LNCaP clone FGC (cell line): ENCODE data around the gene RBP5.

Experiments used
- DNase-seq: peaks from one replicate; pipeline ENCODE4 v3.0.0-alpha.2; 2011; ENCODE audit warnings: low read depth
- H3K4me3 ChIP-seq: 2 replicates; pipeline ENCODE4 v1.5.1; 2011; ENCODE audit warnings: mild to moderate bottlenecking, low read depth, low read length, control low read depth
- TF ChIP-seq, protein P1 (sequence below): IDR thresholded peaks from 2 replicates; pipeline ENCODE4 v1.5.1; 2012; ENCODE audit warnings: mild to moderate bottlenecking; ENCODE audit not compliant: control insufficient read depth, insufficient read depth; ENCODE audit errors: extremely low read depth

The RBP5 gene

DNA sequence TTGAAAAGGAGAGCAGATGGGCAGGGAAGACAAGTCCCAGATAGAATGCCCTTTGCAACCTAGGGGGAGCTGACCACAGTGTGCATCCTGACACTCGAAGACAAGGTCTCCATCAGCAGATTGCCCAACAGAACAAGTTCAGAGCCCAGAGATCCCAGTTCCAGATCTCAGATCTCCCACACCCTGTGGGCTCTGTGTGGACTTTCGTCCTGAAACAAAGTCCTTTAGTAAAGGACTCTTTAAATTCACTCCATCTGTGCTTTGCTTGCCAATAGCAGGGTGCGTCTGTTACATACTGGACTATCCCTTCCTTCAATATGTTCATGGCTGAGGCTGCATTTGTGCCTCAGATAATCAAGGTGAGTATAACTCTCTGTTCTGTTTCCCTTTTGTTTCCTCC is 11.0 kb downstream of the RBP5 start:
- TF ChIP-seq, protein P1, sequence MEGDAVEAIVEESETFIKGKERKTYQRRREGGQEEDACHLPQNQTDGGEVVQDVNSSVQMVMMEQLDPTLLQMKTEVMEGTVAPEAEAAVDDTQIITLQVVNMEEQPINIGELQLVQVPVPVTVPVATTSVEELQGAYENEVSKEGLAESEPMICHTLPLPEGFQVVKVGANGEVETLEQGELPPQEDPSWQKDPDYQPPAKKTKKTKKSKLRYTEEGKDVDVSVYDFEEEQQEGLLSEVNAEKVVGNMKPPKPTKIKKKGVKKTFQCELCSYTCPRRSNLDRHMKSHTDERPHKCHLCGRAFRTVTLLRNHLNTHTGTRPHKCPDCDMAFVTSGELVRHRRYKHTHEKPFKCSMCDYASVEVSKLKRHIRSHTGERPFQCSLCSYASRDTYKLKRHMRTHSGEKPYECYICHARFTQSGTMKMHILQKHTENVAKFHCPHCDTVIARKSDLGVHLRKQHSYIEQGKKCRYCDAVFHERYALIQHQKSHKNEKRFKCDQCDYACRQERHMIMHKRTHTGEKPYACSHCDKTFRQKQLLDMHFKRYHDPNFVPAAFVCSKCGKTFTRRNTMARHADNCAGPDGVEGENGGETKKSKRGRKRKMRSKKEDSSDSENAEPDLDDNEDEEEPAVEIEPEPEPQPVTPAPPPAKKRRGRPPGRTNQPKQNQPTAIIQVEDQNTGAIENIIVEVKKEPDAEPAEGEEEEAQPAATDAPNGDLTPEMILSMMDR, result no peak
- H3K4me3 ChIP-seq, result no peak overlapping the region
- no peak for DNase-seq

GRCh38 chr12:7116916-7117315 is 11.8 kb downstream of the RBP5 start:
- no peak for DNase-seq
- H3K4me3 ChIP-seq, result no peak overlapping the region
- TF ChIP-seq, protein P1, result no peak

DNA sequence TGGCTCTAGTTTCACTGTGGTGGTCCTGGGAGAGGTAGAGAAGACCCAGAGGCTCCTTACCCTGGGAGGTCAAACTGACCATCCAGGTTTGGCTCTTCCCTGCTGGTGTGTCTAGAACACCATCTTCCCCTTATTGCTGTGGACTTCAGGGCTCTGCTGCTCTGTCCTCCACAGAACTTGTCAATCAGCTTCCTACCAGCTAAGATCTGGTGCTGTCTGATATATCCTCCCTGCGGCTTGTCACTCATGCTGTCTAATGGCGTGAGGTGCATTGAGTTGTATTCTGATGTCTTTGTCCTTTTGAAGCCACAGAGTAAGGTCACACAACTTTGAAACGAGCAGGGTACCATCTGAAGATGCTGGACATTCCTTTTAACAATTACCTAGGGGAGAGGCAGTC is 12.5 kb downstream of the RBP5 start:
- TF ChIP-seq, protein P1, result no peak
- no peak for DNase-seq

GRCh38 chr12:7114851-7115250 is 13.8 kb downstream of the RBP5 start:
- TF ChIP-seq, protein P1, result no peak
- no peak for DNase-seq
- H3K4me3 ChIP-seq, result no peak overlapping the region

More for the DNA sequence above, 12.5 kb downstream of the RBP5 start:
- H3K4me3 ChIP-seq, result no peak overlapping the region

DNA sequence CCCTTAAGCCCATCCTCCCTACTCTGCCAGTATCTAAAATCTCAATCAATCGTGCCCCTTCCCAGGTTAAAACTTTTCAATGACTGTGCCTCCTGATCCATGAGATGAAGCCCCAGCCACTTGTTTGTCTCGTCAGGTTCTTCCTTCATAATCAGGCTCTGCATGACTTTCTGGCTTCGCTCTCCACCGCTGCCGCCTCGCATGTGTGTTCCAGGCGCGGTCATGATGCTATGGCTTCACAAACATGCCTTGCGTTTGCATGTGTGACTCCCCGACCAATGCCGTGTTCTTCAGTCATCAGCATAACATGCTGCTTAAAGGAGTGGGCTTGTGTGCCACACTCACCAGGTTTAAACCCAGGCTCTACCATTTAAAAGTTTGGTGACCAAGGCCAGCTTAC is 14.7 kb downstream of the RBP5 start:
- TF ChIP-seq, protein P1, result no peak
- H3K4me3 ChIP-seq, result no peak overlapping the region
- no peak for DNase-seq

DNA sequence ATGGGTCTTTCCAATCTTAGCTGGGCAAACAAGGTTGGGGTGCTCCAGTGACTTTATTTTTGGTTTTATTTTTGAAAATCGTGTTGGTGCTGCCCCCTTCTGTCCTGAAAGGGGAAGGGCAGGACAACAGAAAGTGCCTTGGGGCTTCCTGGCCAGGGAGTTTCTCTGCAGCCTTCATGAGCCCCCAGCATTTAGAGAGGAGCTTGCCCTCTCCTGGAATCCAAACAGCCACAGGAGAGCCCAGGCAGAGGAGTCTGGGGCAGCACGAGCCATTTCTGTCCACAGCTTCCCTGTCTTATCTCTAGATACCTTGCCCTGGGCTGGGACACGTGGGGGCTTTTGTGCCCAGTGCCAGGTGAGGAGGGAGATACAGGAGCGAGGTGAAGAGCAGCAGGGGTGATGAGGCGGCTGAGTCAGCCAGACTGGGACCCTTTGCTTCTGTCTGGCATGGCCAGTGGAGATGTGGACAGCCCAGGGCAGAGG is 15.3 kb downstream of the RBP5 start:
- DNase-seq, result no peak
- H3K4me3 ChIP-seq, result no peak overlapping the region
- TF ChIP-seq, protein P1, result peak; percentile 82

- TF ChIP-seq, protein P1, result no peak
- no peak overlapping the region for H3K4me3 ChIP-seq
- DNase-seq, result no peak
These were observed 16.6 kb downstream of the RBP5 start for GRCh38 chr12:7112041-7112440.
